GM06990 (cell line): ENCODE data around the gene ZFHX3.

Source experiments
- DNase-seq: peaks from one replicate; pipeline ENCODE4 v3.0.0-alpha.2; 2011; ENCODE audit not compliant: insufficient read length; ENCODE audit errors: extremely low read depth
- H3K27me3 ChIP-seq: replicated peaks from 2 replicates; pipeline ENCODE4 v1.6.0; 2011; ENCODE audit warnings: low read length; ENCODE audit not compliant: control insufficient read depth, insufficient read depth
- H3K36me3 ChIP-seq: 2 replicates; pipeline ENCODE4 v1.5.1; 2011; ENCODE audit warnings: low read length; ENCODE audit not compliant: control insufficient read depth, insufficient read depth
- H3K4me3 ChIP-seq: replicated peaks from 2 replicates; pipeline ENCODE4 v1.5.1; 2011; ENCODE audit warnings: low read depth, mild to moderate bottlenecking, control low read depth, low read length
- TF ChIP-seq, protein P1 (sequence below): IDR thresholded peaks from 2 replicates; pipeline ENCODE4 v1.5.1; 2011; ENCODE audit warnings: low read length, control low read depth, mild to moderate bottlenecking, inconsistent platforms; ENCODE audit not compliant: insufficient read depth, poor library complexity, severe bottlenecking

ZFHX3 gene

GRCh38 chr16:72821185-72821950 is 226.6 kb downstream of the ZFHX3 start:
- H3K36me3 ChIP-seq: no peaks in the 10 kb centered on the region
- H3K4me3 ChIP-seq: no peak overlapping the region
- H3K27me3 ChIP-seq: no peaks in the 10 kb centered on the region
- TF ChIP-seq, protein P1, sequence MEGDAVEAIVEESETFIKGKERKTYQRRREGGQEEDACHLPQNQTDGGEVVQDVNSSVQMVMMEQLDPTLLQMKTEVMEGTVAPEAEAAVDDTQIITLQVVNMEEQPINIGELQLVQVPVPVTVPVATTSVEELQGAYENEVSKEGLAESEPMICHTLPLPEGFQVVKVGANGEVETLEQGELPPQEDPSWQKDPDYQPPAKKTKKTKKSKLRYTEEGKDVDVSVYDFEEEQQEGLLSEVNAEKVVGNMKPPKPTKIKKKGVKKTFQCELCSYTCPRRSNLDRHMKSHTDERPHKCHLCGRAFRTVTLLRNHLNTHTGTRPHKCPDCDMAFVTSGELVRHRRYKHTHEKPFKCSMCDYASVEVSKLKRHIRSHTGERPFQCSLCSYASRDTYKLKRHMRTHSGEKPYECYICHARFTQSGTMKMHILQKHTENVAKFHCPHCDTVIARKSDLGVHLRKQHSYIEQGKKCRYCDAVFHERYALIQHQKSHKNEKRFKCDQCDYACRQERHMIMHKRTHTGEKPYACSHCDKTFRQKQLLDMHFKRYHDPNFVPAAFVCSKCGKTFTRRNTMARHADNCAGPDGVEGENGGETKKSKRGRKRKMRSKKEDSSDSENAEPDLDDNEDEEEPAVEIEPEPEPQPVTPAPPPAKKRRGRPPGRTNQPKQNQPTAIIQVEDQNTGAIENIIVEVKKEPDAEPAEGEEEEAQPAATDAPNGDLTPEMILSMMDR: no peak
- no peak for DNase-seq

GRCh38 chr16:72819345-72819744 is 228.6 kb downstream of the ZFHX3 start:
- no peak overlapping the region for H3K4me3 ChIP-seq
- H3K27me3 ChIP-seq: no peaks in the 10 kb centered on the region
- no peak for DNase-seq
- H3K36me3 ChIP-seq: no peaks in the 10 kb centered on the region
- TF ChIP-seq, protein P1: no peak

GRCh38 chr16:72818236-72818845 is 229.6 kb downstream of the ZFHX3 start:
- Histone ChIP-seq H3K4me3 (no peak overlapping the region), H3K36me3 (no peaks in the 10 kb centered on the region), H3K27me3 (no peaks in the 10 kb centered on the region)
- DNase-seq: no peak
- TF ChIP-seq, protein P1: peak; percentile 37

DNA sequence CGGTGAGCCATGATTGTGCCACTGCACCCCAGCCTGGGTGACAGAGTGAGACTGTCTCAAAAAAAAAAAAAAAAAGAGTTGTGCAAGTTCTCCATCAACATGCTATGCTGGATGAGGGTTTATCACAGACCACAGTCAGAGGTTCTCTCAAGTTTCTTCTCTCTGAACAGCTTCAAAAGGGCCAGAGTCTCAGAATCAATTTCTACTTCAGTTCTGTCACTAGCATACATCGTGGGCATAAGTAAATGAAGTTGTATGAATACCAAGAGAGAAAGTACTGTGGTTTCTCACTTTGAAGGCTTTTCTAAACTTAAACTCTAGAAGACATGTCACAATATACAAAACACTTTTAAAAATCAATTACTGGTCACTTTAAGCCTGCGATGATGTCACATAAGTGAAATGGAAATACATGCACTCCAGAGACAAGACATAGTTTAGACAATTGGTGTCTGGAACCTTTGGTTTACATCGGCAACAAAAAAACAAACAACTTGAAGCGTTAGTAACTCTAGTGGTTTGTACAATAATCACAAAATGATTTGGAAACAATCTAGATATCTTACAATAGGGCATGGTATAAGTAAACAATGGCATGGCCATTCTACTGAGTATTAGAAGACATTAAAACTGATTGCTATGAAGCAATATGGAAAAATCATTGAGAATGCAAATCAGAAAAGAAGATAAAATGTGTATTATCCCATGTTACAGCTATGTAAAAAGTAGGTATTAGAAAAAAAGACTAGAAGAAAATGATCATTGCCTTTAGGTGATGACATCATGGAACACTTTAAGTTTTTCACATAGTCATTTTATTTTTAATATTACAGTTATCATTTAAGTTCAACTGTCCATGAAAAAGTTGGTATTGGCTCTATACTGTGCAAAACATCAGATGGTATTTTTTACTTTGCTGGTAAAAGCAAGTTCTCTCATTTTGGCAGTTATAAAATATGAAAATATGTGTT is 232.3 kb downstream of the ZFHX3 start:
- Histone ChIP-seq H3K36me3 (no peaks in the 10 kb centered on the region), H3K4me3 (no peak overlapping the region), H3K27me3 (no peaks in the 10 kb centered on the region)
- DNase-seq: no peak
- TF ChIP-seq, protein P1: no peak

DNA sequence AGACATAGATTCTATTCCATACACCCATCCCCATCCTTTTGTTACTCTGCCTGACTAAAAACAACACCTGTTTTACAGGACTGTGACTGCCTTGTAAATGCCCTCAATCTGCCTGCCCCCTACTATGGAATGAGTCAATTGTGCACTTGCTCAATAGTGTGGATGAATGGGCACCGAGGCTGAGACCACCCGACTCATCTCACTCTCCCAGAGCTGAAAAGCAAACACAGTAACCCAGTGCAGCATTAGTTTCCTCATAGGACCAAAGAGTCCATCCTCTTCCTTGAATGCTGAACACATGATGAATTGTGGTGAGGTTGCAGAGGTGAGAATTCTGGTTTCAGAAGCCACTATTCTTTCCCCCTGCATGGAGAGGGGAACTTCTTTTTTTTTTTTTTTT is 233.7 kb downstream of the ZFHX3 start:
- no peak overlapping the region for H3K4me3 ChIP-seq
- H3K36me3 ChIP-seq: no peaks in the 10 kb centered on the region
- no peaks in the 10 kb centered on the region for H3K27me3 ChIP-seq
- DNase-seq: no peak
- TF ChIP-seq, protein P1: no peak
